ENCODE results near the gene MAD2L2. TPM values are rescaled to one million over a fixed set of nuclear protein-coding genes. Genes with fewer than 3 reads are reported as not detected.

The MAD2L2 gene
- total RNA-seq, 2 donors from 2014 or later: 26.9 to 27.3 TPM

- no peak for DNase-seq (ENCODE audit: low spot score)
- Histone ChIP-seq H3K36me3 (no peaks in the 10 kb centered on the region), H3K27ac (no peak overlapping the region), H3K27me3 (replicated peaks; ENCODE audit: insufficient read depth) (no peaks in the 10 kb centered on the region), H3K9me3 (no peaks in the 10 kb centered on the region), H3K4me1 (ENCODE audit: control insufficient read depth in 1 of 2, low read depth in 2 of 2) (peaks cover 0 to 32% of the 10 kb centered on the region in 2 donors), H3K4me3 (no peak overlapping the region)
- ATAC-seq (ENCODE audit: insufficient number of reproducible peaks, low FRiP score, low read depth): no peak
- TF ChIP-seq CTCF (IDR thresholded peaks at IDR 0.05): no peak
These were observed 39.6 kb upstream of the MAD2L2 start for GRCh38 chr1:11720525-11720924.

- DNase-seq (ENCODE audit: low spot score) (no peak), ATAC-seq (ENCODE audit: insufficient number of reproducible peaks, low FRiP score, low read depth) (no peak)
- no peak for TF ChIP-seq CTCF (IDR thresholded peaks at IDR 0.05)
- Histone ChIP-seq H3K4me3 (no peak overlapping the region), H3K27me3 (replicated peaks; ENCODE audit: insufficient read depth) (no peaks in the 10 kb centered on the region), H3K4me1 (ENCODE audit: control insufficient read depth in 1 of 2, low read depth in 2 of 2) (peaks cover 0 to 32% of the 10 kb centered on the region in 2 donors), H3K27ac (no peak overlapping the region), H3K36me3 (no peaks in the 10 kb centered on the region), H3K9me3 (no peaks in the 10 kb centered on the region)
These were observed 39.1 kb upstream of the MAD2L2 start for GRCh38 chr1:11720033-11720376.

- H3K4me1 ChIP-seq (ENCODE audit: control insufficient read depth in 1 of 2, low read depth in 2 of 2): peaks cover 0 to 32% of the 10 kb centered on the region in 2 donors
- DNase-seq (ENCODE audit: low spot score) (peak; percentile 63), ATAC-seq (ENCODE audit: insufficient number of reproducible peaks, low FRiP score, low read depth) (no peak)
- no peaks in the 10 kb centered on the region for H3K36me3 ChIP-seq
- H3K4me3 ChIP-seq: peak overlapping the region; percentile 66
- TF ChIP-seq CTCF (IDR thresholded peaks at IDR 0.05): peak; percentile 91
- H3K9me3 ChIP-seq: no peaks in the 10 kb centered on the region
- H3K27me3 ChIP-seq (replicated peaks; ENCODE audit: insufficient read depth): no peaks in the 10 kb centered on the region
- H3K27ac ChIP-seq: peak overlapping the region in 1 of 2 donors; percentile 32
These were observed 38.5 kb upstream of the MAD2L2 start for GRCh38 chr1:11719313-11720032.

- H3K27me3 ChIP-seq (replicated peaks; ENCODE audit: insufficient read depth): peaks cover 4% of the 10 kb centered on the region
- ATAC-seq (ENCODE audit: insufficient number of reproducible peaks, low FRiP score, low read depth): no peak
- H3K36me3 ChIP-seq: no peaks in the 10 kb centered on the region
- H3K4me1 ChIP-seq (ENCODE audit: control insufficient read depth in 1 of 2, low read depth in 2 of 2): peaks cover 0 to 8% of the 10 kb centered on the region in 2 donors
- H3K4me3 ChIP-seq: no peak overlapping the region
- no peak overlapping the region for H3K27ac ChIP-seq
- H3K9me3 ChIP-seq: no peaks in the 10 kb centered on the region
- no peak for TF ChIP-seq CTCF (IDR thresholded peaks at IDR 0.05)
- no peak for DNase-seq (ENCODE audit: low spot score)
These were observed 34.1 kb upstream of the MAD2L2 start for GRCh38 chr1:11714831-11715575.

GRCh38 chr1:11713095-11713494 lies 32.1 kb upstream of the MAD2L2 start:
- H3K36me3 ChIP-seq: no peaks in the 10 kb centered on the region
- H3K27me3 ChIP-seq (replicated peaks; ENCODE audit: insufficient read depth): peaks cover 4% of the 10 kb centered on the region
- no peaks in the 10 kb centered on the region for H3K4me1 ChIP-seq (ENCODE audit: control insufficient read depth in 1 of 2, low read depth in 2 of 2)
- ATAC-seq (ENCODE audit: insufficient number of reproducible peaks, low FRiP score, low read depth): no peak
- no peaks in the 10 kb centered on the region for H3K9me3 ChIP-seq
- no peak for TF ChIP-seq CTCF (IDR thresholded peaks at IDR 0.05)
- no peak for DNase-seq (ENCODE audit: low spot score)
- H3K4me3 ChIP-seq: no peak overlapping the region
- H3K27ac ChIP-seq: no peak overlapping the region

Measured in thoracic aorta (tissue), 2 donors.